ENCODE results near the gene FBXO31. TPM values are rescaled to one million over a fixed set of nuclear protein-coding genes. Genes with fewer than 3 reads are reported as not detected.

FBXO31 gene
- total and polyA plus RNA-seq, 2 donors (not counting 1 experiment from before 2014, with no cell fraction given) = 17.8 to 32.9 TPM

- Histone ChIP-seq H3K4me3 (ENCODE audit: control extremely low read depth in 1 of 5, extremely low read depth in 1 of 5, insufficient read depth in 1 of 5, low read depth in 2 of 5, low read length in 4 of 5) (no peak overlapping the region), H2AFZ (ENCODE audit: insufficient read depth, low read depth, low read length, poor library complexity, severe bottlenecking) (no peak overlapping the region), H3K4me2 (replicated peaks; ENCODE audit: low read depth, low read length, poor library complexity, severe bottlenecking) (no peak overlapping the region), H3K36me3 (replicated peaks in 1 of 2; ENCODE audit: control extremely low read depth in 1 of 2, control insufficient read depth in 1 of 2, extremely low read depth in 1 of 2, insufficient read depth in 2 of 2, low read length in 1 of 2) (peaks cover 0 to 22% of the 10 kb centered on the region in 2 experiments), H3K9ac (ENCODE audit: low read length) (no peak overlapping the region), H3K79me2 (ENCODE audit: control insufficient read depth, insufficient read depth, low read length) (peaks cover 35% of the 10 kb centered on the region), H3K4me1 (ENCODE audit: control insufficient read depth in 2 of 2, insufficient read depth in 2 of 2, low read length in 2 of 2) (peaks cover 0 to under 1% of the 10 kb centered on the region in 2 donors), H3K9me3 (ENCODE audit: control extremely low read depth in 1 of 3, control insufficient read depth in 2 of 3, insufficient read depth in 1 of 3, low read length in 2 of 3) (no peaks in the 10 kb centered on the region), H3K27ac (ENCODE audit: low read length in 2 of 2) (no peak overlapping the region), H3K27me3 (replicated peaks in 1 of 4; ENCODE audit: control extremely low read depth in 1 of 4, control insufficient read depth in 3 of 4, insufficient read depth in 4 of 4, low read length in 3 of 4) (no peaks in the 10 kb centered on the region), H4K20me1 (ENCODE audit: control insufficient read depth, insufficient read depth, low read length, poor library complexity, severe bottlenecking) (peaks cover 27% of the 10 kb centered on the region)
- Mint-ChIP-seq H3K27ac (no peak overlapping the region), H3K9me3 (ENCODE audit: insufficient read depth) (no peaks in the 10 kb centered on the region), H3K27me3 (no peaks in the 10 kb centered on the region), H3K4me1 (no peaks in the 10 kb centered on the region), H3K4me3 (no peak overlapping the region)
- WGBS (ENCODE audit: insufficient coverage) = 94% methylated on average over 23 of the region's 23 CpGs
- ATAC-seq (ENCODE audit: low read depth) = no peak
- POLR2A ChIA-PET = no interaction called here
- CTCF ChIA-PET = interaction anchor here (0.5 to 0.9 kb wide), 2 partner anchors 43 to 1574 kb away, joined by 3 to 4 read pairs; no protein-coding TSS in a partner anchor
- intact Hi-C loops (cut with micrococcal nuclease) = no loop called here
- TF ChIP-seq CTCF (IDR thresholded peaks at IDR 0.05) (no peak), EZH2 (IDR thresholded peaks at IDR 0.05; ENCODE audit: borderline replicate concordance, insufficient read depth, low read depth, low read length, poor library complexity, severe bottlenecking) (no peak)
- no peak for DNase-seq
Measured at GRCh38 chr16:87350681-87351319, 32.8 kb downstream of the FBXO31 start.

GRCh38 chr16:87350031-87350430, 33.5 kb downstream of the FBXO31 start:
- peaks cover 37% of the 10 kb centered on the region for H3K79me2 ChIP-seq (ENCODE audit: control insufficient read depth, insufficient read depth, low read length)
- TF ChIP-seq CTCF (IDR thresholded peaks at IDR 0.05) = no peak
- TF ChIP-seq EZH2 (IDR thresholded peaks at IDR 0.05; ENCODE audit: borderline replicate concordance, insufficient read depth, low read depth, low read length, poor library complexity, severe bottlenecking) = no peak
- H3K9ac ChIP-seq (ENCODE audit: low read length) = no peak overlapping the region
- 88% methylated on average over 7 of the region's 8 CpGs for WGBS (ENCODE audit: insufficient coverage)
- no peak overlapping the region for H2AFZ ChIP-seq (ENCODE audit: insufficient read depth, low read depth, low read length, poor library complexity, severe bottlenecking)
- Mint-ChIP-seq H3K4me3 (no peak overlapping the region), H3K4me1 (peaks cover 5% of the 10 kb centered on the region), H3K27ac (no peak overlapping the region), H3K9me3 (ENCODE audit: insufficient read depth) (no peaks in the 10 kb centered on the region), H3K27me3 (no peaks in the 10 kb centered on the region)
- peaks cover 0 to 23% of the 10 kb centered on the region in 2 experiments for H3K36me3 ChIP-seq (replicated peaks in 1 of 2; ENCODE audit: control extremely low read depth in 1 of 2, control insufficient read depth in 1 of 2, extremely low read depth in 1 of 2, insufficient read depth in 2 of 2, low read length in 1 of 2)
- ChIA-PET POLR2A (no interaction called here), CTCF (interaction anchor here (0.5 kb wide), 1 partner anchor 1573 kb away, joined by 4 read pairs; no protein-coding TSS in a partner anchor)
- intact Hi-C loops (cut with micrococcal nuclease) = no loop called here
- peaks cover 31% of the 10 kb centered on the region for H4K20me1 ChIP-seq (ENCODE audit: control insufficient read depth, insufficient read depth, low read length, poor library complexity, severe bottlenecking)
- no peaks in the 10 kb centered on the region for H3K27me3 ChIP-seq (replicated peaks in 1 of 4; ENCODE audit: control extremely low read depth in 1 of 4, control insufficient read depth in 3 of 4, insufficient read depth in 4 of 4, low read length in 3 of 4)
- ATAC-seq (ENCODE audit: low read depth) (no peak), DNase-seq (no peak)
- no peak overlapping the region for H3K4me3 ChIP-seq (ENCODE audit: control extremely low read depth in 1 of 5, extremely low read depth in 1 of 5, insufficient read depth in 1 of 5, low read depth in 2 of 5, low read length in 4 of 5)
- no peak overlapping the region for H3K27ac ChIP-seq (ENCODE audit: low read length in 2 of 2)
- peaks cover 0 to 4% of the 10 kb centered on the region in 2 donors for H3K4me1 ChIP-seq (ENCODE audit: control insufficient read depth in 2 of 2, insufficient read depth in 2 of 2, low read length in 2 of 2)
- no peaks in the 10 kb centered on the region for H3K9me3 ChIP-seq (ENCODE audit: control extremely low read depth in 1 of 3, control insufficient read depth in 2 of 3, insufficient read depth in 1 of 3, low read length in 2 of 3)
- H3K4me2 ChIP-seq (replicated peaks; ENCODE audit: low read depth, low read length, poor library complexity, severe bottlenecking) = no peak overlapping the region
